ENCODE data around the gene SIX3.

Gene SIX3

GRCh38 chr2:44928483-44929158 lies 12.9 kb upstream of the SIX3 start:
- Histone ChIP-seq H3K4me1 (ENCODE audit: low read depth, poor library complexity, severe bottlenecking) (no peaks in the 10 kb centered on the region), H3K4me2 (no peak overlapping the region), H3K36me3 (ENCODE audit: insufficient read depth) (no peaks in the 10 kb centered on the region), H3K79me2 (ENCODE audit: insufficient read depth, low read depth) (no peaks in the 10 kb centered on the region), H3K27ac (no peak overlapping the region), H3K9ac (no peak overlapping the region), H3K27me3 (ENCODE audit: insufficient read depth, low read depth) (no peaks in the 10 kb centered on the region), H2AFZ (ENCODE audit: low read depth) (no peak overlapping the region), H3K4me3 (IDR thresholded peaks at IDR 0.05; ENCODE audit: insufficient read depth, low read depth, low read length) (no peak overlapping the region), H4K20me1 (ENCODE audit: insufficient read depth) (no peaks in the 10 kb centered on the region)
- TF ChIP-seq CTCF (conservative IDR thresholded peaks at IDR 0.05; ENCODE audit: low read depth, low read length) = no peak

- no peak overlapping the region for H3K4me3 ChIP-seq (IDR thresholded peaks at IDR 0.05; ENCODE audit: insufficient read depth, low read depth, low read length)
- H3K36me3 ChIP-seq (ENCODE audit: insufficient read depth) = no peaks in the 10 kb centered on the region
- no peak for TF ChIP-seq CTCF (conservative IDR thresholded peaks at IDR 0.05; ENCODE audit: low read depth, low read length)
- H3K4me2 ChIP-seq = no peak overlapping the region
- H3K27me3 ChIP-seq (ENCODE audit: insufficient read depth, low read depth) = no peaks in the 10 kb centered on the region
- H3K9ac ChIP-seq = no peak overlapping the region
- no peak overlapping the region for H3K27ac ChIP-seq
- no peaks in the 10 kb centered on the region for H3K4me1 ChIP-seq (ENCODE audit: low read depth, poor library complexity, severe bottlenecking)
- H2AFZ ChIP-seq (ENCODE audit: low read depth) = no peak overlapping the region
- H3K79me2 ChIP-seq (ENCODE audit: insufficient read depth, low read depth) = no peaks in the 10 kb centered on the region
- no peaks in the 10 kb centered on the region for H4K20me1 ChIP-seq (ENCODE audit: insufficient read depth)
Observed at GRCh38 chr2:44929159-44929734, 12.3 kb upstream of the SIX3 start.

- no peaks in the 10 kb centered on the region for H3K79me2 ChIP-seq (ENCODE audit: insufficient read depth, low read depth)
- H3K9ac ChIP-seq = no peak overlapping the region
- H3K4me3 ChIP-seq (IDR thresholded peaks at IDR 0.05; ENCODE audit: insufficient read depth, low read depth, low read length) = no peak overlapping the region
- no peaks in the 10 kb centered on the region for H3K4me1 ChIP-seq (ENCODE audit: low read depth, poor library complexity, severe bottlenecking)
- TF ChIP-seq CTCF (conservative IDR thresholded peaks at IDR 0.05; ENCODE audit: low read depth, low read length) = no peak
- no peaks in the 10 kb centered on the region for H4K20me1 ChIP-seq (ENCODE audit: insufficient read depth)
- no peak overlapping the region for H2AFZ ChIP-seq (ENCODE audit: low read depth)
- H3K4me2 ChIP-seq = no peak overlapping the region
- no peak overlapping the region for H3K27ac ChIP-seq
- no peaks in the 10 kb centered on the region for H3K27me3 ChIP-seq (ENCODE audit: insufficient read depth, low read depth)
- H3K36me3 ChIP-seq (ENCODE audit: insufficient read depth) = no peaks in the 10 kb centered on the region
Observed at GRCh38 chr2:44929735-44930273, 11.7 kb upstream of the SIX3 start.

- Histone ChIP-seq H3K36me3 (ENCODE audit: insufficient read depth) (no peaks in the 10 kb centered on the region), H3K4me2 (no peak overlapping the region), H2AFZ (ENCODE audit: low read depth) (no peak overlapping the region), H3K79me2 (ENCODE audit: insufficient read depth, low read depth) (no peaks in the 10 kb centered on the region), H3K4me1 (ENCODE audit: low read depth, poor library complexity, severe bottlenecking) (no peaks in the 10 kb centered on the region), H3K4me3 (IDR thresholded peaks at IDR 0.05; ENCODE audit: insufficient read depth, low read depth, low read length) (no peak overlapping the region), H4K20me1 (ENCODE audit: insufficient read depth) (no peaks in the 10 kb centered on the region), H3K27ac (no peak overlapping the region), H3K9ac (no peak overlapping the region), H3K27me3 (ENCODE audit: insufficient read depth, low read depth) (no peaks in the 10 kb centered on the region)
- no peak for TF ChIP-seq CTCF (conservative IDR thresholded peaks at IDR 0.05; ENCODE audit: low read depth, low read length)
Observed at GRCh38 chr2:44930274-44931197, 11.0 kb upstream of the SIX3 start.

Data from KMS-11 (cell line).